CD4-positive, CD25-positive, alpha-beta regulatory T cell (primary cell): ENCODE measurements around the gene TACC3. TPM values are rescaled to one million over a fixed set of nuclear protein-coding genes. Genes with fewer than 3 reads are reported as not detected.

ENCODE experiments used
- ATAC-seq, 2 donors: fragments of 150-1000 bp; cut with Tn5 transposase; one replicate each; pipeline ENCODE4 v1.10.0; 2021; ENCODE audit warnings: low read depth in 2 of 2, moderate number of reproducible peaks in 2 of 2, moderate library complexity in 1 of 2
- DNase-seq, 3 donors: peaks; one replicate each; pipeline versions ENCODE4 v3.0.0 to v3.0.0-alpha.2; 2012 to 2022; ENCODE audit warnings: mixed read lengths in 1 of 3
- H3K27ac ChIP-seq: one replicate; pipeline ENCODE4 v1.7.0; 2013; ENCODE audit warnings: mild to moderate bottlenecking, low read length; ENCODE audit not compliant: insufficient read depth, poor library complexity, severe bottlenecking
- H3K27me3 ChIP-seq: one replicate; pipeline ENCODE4 v1.7.0; 2013; ENCODE audit warnings: low read length; ENCODE audit not compliant: control insufficient read depth, insufficient read depth
- H3K36me3 ChIP-seq: one replicate; pipeline ENCODE4 v1.7.0; 2013; ENCODE audit warnings: mild to moderate bottlenecking, low read length, moderate library complexity; ENCODE audit not compliant: control insufficient read depth, insufficient read depth
- H3K4me1 ChIP-seq: 2 replicates; pipeline ENCODE4 v1.7.0; 2013; ENCODE audit warnings: mild to moderate bottlenecking, low read length; ENCODE audit not compliant: insufficient read depth, control insufficient read depth, poor library complexity, severe bottlenecking
- H3K4me3 ChIP-seq: one replicate; pipeline ENCODE4 v1.7.0; 2013; ENCODE audit warnings: low read depth, mild to moderate bottlenecking, low read length, moderate library complexity
- H3K9me3 ChIP-seq, 2 experiments: 1 replicate in 1 of 2; 2 replicates in 1 of 2; pipeline ENCODE4 v1.7.0; 2013; ENCODE audit warnings: low read length in 2 of 2, mild to moderate bottlenecking in 1 of 2, moderate library complexity in 1 of 2; ENCODE audit not compliant: control insufficient read depth in 2 of 2
- H3K27ac Mint-ChIP-seq, 3 donors: one replicate each; pipeline ENCODE4 v1.8.0; 2020 to 2022; ENCODE audit warnings: mild to moderate bottlenecking in 3 of 3, mixed read lengths in 3 of 3, moderate library complexity in 2 of 3
- H3K27me3 Mint-ChIP-seq: one replicate; pipeline ENCODE4 v1.8.0; 2022; ENCODE audit warnings: mild to moderate bottlenecking, mixed read lengths
- H3K36me3 Mint-ChIP-seq: one replicate; pipeline ENCODE4 v1.8.0; 2020; ENCODE audit warnings: mixed read lengths
- H3K4me1 Mint-ChIP-seq, 4 donors: one replicate each; pipeline ENCODE4 v1.8.0; 2020 to 2022; ENCODE audit warnings: mixed read lengths in 4 of 4, mild to moderate bottlenecking in 1 of 4
- H3K4me3 Mint-ChIP-seq, 4 donors: one replicate each; pipeline ENCODE4 v1.8.0; 2020 to 2022; ENCODE audit warnings: mild to moderate bottlenecking in 4 of 4, mixed read lengths in 4 of 4, moderate library complexity in 3 of 4
- H3K9me3 Mint-ChIP-seq, 7 donors: one replicate each; pipeline ENCODE4 v1.8.0; 2020 to 2022; ENCODE audit warnings: mixed read lengths in 7 of 7, mild to moderate bottlenecking in 3 of 7, moderate library complexity in 2 of 7
- polyA plus RNA-seq, 4 donors: library from polyadenylated mRNA; unstranded; fragments of 300-500 nt; fragmentation: Illumina TruSeq; gene quantifications; one replicate each; pipeline ENCODE4 v1.2.3, GENCODE V29; 2021
- total RNA-seq: library from RNA; stranded (reverse); gene quantifications from one replicate; pipeline ENCODE4 v1.2.3, GENCODE V29; 2022

Gene TACC3
- total and polyA plus RNA-seq, 5 donors from 2014 or later: 62.0 to 111 (median 68.8) TPM

DNA sequence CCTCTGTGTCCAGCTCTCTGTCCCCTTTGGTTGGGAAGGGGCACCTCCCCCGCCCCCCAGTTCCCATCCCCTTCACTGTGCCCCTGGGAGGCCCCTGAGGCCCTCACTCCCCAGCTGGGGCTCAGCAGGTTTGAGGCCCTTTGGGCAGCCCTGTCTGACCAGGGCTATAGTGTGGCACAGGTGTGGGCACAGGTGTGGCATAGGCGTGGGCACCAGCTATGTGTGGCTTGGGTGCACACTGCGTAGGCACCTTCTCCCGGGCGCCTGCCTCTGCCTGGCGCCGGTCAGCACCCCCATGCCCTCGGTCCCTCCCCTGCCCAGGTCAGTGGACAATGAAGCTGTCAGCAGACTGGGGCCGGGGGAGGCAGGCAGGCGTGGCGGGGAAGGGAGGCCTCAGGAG, 64.3 kb downstream of the TACC3 start:
- ATAC-seq: no peak
- Histone ChIP-seq H3K27ac (no peak overlapping the region), H3K4me1 (no peaks in the 10 kb centered on the region), H3K4me3 (no peak overlapping the region), H3K9me3 (no peaks in the 10 kb centered on the region), H3K36me3 (no peaks in the 10 kb centered on the region), H3K27me3 (no peaks in the 10 kb centered on the region)
- no peak for DNase-seq
- no peak overlapping the region for H3K27ac Mint-ChIP-seq
- H3K27me3 Mint-ChIP-seq: peaks cover 5% of the 10 kb centered on the region
- no peaks in the 10 kb centered on the region for H3K9me3 Mint-ChIP-seq
- H3K4me3 Mint-ChIP-seq: no peak overlapping the region
- H3K4me1 Mint-ChIP-seq: no peaks in the 10 kb centered on the region
- H3K36me3 Mint-ChIP-seq: no peaks in the 10 kb centered on the region

GRCh38 chr4:1786544-1787362, 65.4 kb downstream of the TACC3 start:
- H3K36me3 Mint-ChIP-seq: no peaks in the 10 kb centered on the region
- peaks cover 14% of the 10 kb centered on the region for H3K27me3 Mint-ChIP-seq
- peaks cover 0 to 3% (median 0%) of the 10 kb centered on the region in 4 donors for H3K4me1 Mint-ChIP-seq
- ATAC-seq (no peak), DNase-seq (no peak)
- Histone ChIP-seq H3K36me3 (no peaks in the 10 kb centered on the region), H3K4me1 (no peaks in the 10 kb centered on the region), H3K4me3 (no peak overlapping the region), H3K9me3 (no peaks in the 10 kb centered on the region), H3K27ac (no peak overlapping the region), H3K27me3 (no peaks in the 10 kb centered on the region)
- no peak overlapping the region for H3K27ac Mint-ChIP-seq
- H3K4me3 Mint-ChIP-seq: no peak overlapping the region
- H3K9me3 Mint-ChIP-seq: peaks cover 0 to 2% (median 0%) of the 10 kb centered on the region in 7 donors

DNA sequence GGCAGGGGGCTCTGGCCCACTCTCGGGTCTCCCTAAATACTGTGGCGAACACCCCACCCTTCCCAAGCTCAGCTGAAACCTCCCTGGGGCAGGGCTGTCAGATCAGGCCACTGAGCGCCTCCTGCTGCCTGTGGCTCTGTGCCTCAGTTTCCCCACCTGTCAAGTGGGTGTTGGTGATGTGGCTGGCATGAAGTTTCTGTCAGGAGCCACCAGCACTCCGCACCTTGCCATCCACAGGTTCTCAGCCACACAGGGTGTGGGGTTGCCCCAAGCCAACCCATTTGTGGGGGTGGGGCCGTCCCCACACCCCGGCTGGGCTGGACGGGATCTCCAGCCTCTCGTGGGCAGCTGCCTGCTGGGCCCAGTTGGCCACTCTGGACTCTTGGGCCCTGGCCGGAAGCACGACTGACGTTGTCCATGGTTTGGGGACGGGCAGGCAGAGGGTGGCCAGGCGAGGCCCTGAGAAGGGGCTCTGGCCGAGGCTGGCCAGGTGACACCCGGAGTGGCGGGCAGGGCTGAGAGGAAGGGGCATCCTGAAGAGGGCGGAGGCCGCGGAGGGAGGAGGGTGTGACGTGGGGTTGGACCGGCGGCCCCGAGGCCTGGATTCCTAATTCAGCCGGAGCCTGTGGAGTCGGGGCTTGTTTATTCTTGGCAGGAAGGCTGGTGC, 66.2 kb downstream of the TACC3 start:
- no peaks in the 10 kb centered on the region for H3K36me3 ChIP-seq
- H3K9me3 Mint-ChIP-seq: peaks cover 0 to 2% (median 0%) of the 10 kb centered on the region in 7 donors
- peaks cover 0 to 5% (median 0%) of the 10 kb centered on the region in 4 donors for H3K4me1 Mint-ChIP-seq
- no peaks in the 10 kb centered on the region for H3K4me1 ChIP-seq
- no peak overlapping the region for H3K4me3 Mint-ChIP-seq
- H3K4me3 ChIP-seq: no peak overlapping the region
- H3K36me3 Mint-ChIP-seq: no peaks in the 10 kb centered on the region
- H3K27me3 Mint-ChIP-seq: peaks cover 14% of the 10 kb centered on the region
- no peak overlapping the region for H3K27ac ChIP-seq
- peak overlapping the region in 1 of 3 donors; percentile 40 for H3K27ac Mint-ChIP-seq
- no peak for DNase-seq
- H3K9me3 ChIP-seq: no peaks in the 10 kb centered on the region
- H3K27me3 ChIP-seq: no peaks in the 10 kb centered on the region
- no peak for ATAC-seq

- peaks cover 0 to 5% (median 0%) of the 10 kb centered on the region in 4 donors for H3K4me1 Mint-ChIP-seq
- Histone ChIP-seq H3K27ac (no peak overlapping the region), H3K9me3 (no peaks in the 10 kb centered on the region), H3K4me3 (no peak overlapping the region), H3K36me3 (no peaks in the 10 kb centered on the region), H3K4me1 (no peaks in the 10 kb centered on the region), H3K27me3 (no peaks in the 10 kb centered on the region)
- no peak for ATAC-seq
- H3K36me3 Mint-ChIP-seq: no peaks in the 10 kb centered on the region
- H3K27me3 Mint-ChIP-seq: peaks cover 14% of the 10 kb centered on the region
- H3K9me3 Mint-ChIP-seq: peaks cover 0 to 2% (median 0%) of the 10 kb centered on the region in 7 donors
- no peak for DNase-seq
- no peak overlapping the region for H3K4me3 Mint-ChIP-seq
- no peak overlapping the region for H3K27ac Mint-ChIP-seq
Observed at GRCh38 chr4:1788254-1788973, 67.1 kb downstream of the TACC3 start.

GRCh38 chr4:1789552-1789951, 68.2 kb downstream of the TACC3 start:
- Histone ChIP-seq H3K27me3 (no peaks in the 10 kb centered on the region), H3K27ac (no peak overlapping the region), H3K4me3 (no peak overlapping the region), H3K9me3 (no peaks in the 10 kb centered on the region), H3K36me3 (no peaks in the 10 kb centered on the region), H3K4me1 (peaks cover 9% of the 10 kb centered on the region)
- H3K4me1 Mint-ChIP-seq: peaks cover 0 to 5% (median 0%) of the 10 kb centered on the region in 4 donors
- peaks cover 14% of the 10 kb centered on the region for H3K27me3 Mint-ChIP-seq
- peaks cover 0 to 2% (median 0%) of the 10 kb centered on the region in 7 donors for H3K9me3 Mint-ChIP-seq
- DNase-seq (no peak), ATAC-seq (no peak)
- no peak overlapping the region for H3K27ac Mint-ChIP-seq
- H3K36me3 Mint-ChIP-seq: no peaks in the 10 kb centered on the region
- H3K4me3 Mint-ChIP-seq: no peak overlapping the region

DNA sequence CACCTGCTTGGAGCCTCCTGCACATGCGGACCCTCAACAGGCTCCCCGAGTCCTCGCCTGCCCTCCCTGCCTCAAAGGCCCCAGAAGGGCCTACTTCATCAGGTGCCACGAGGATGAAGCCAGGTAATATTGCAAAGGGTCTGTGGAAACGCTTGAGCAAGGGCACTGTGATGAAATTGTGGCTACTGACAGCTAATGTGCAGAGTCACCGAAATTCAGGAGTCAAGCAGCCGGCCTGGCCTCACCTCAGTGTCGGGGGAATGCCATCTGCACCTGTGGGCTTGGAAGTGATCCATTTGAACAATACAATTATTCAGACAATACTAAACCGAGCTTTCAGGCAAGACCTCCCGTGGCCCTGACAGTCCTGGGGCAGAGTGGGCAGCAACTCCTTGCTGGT, 68.7 kb downstream of the TACC3 start:
- no peak overlapping the region for H3K27ac Mint-ChIP-seq
- H3K36me3 Mint-ChIP-seq: no peaks in the 10 kb centered on the region
- H3K27me3 Mint-ChIP-seq: peaks cover 15% of the 10 kb centered on the region
- Histone ChIP-seq H3K4me1 (peaks cover 12% of the 10 kb centered on the region), H3K36me3 (no peaks in the 10 kb centered on the region), H3K27me3 (no peaks in the 10 kb centered on the region), H3K27ac (no peak overlapping the region), H3K9me3 (no peaks in the 10 kb centered on the region), H3K4me3 (no peak overlapping the region)
- peaks cover 0 to 6% (median 0%) of the 10 kb centered on the region in 4 donors for H3K4me1 Mint-ChIP-seq
- peak overlapping the region in 1 of 4 donors; percentile 43 for H3K4me3 Mint-ChIP-seq
- ATAC-seq (no peak), DNase-seq (no peak)
- H3K9me3 Mint-ChIP-seq: peaks cover 0 to 2% (median 0%) of the 10 kb centered on the region in 7 donors

DNA sequence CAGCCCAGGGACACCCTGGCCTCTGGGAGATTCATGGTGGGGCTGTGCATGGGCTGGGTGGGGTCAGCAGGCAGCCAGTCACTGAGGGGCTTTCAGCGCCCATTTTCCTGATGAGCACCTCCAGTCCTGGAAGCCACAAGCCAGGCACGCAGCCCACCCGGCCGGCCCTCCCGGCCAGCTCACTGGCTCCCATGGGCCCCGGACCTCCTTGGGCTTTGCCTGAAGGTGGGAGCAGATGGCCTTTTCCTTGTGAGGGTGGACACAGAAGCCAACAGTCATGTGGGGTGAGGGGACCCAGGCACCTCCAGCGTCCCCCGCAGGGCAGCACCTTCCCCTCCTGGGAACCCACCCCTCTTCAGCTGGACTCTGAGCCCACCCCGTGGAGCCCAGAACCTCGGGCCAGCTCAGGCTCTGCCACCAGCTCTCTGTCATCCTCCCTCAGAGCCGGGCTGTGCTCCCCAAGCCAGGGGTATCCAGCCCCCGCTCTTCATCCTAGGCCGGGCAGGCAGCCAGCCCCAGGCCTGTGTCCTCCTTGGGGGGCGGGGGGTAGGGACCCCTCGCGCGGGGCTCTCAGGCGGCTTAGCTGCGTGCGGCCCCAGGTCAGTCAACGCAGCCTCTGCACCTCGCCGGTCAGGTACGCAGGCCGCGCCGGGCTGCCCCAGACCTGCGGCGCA, 71.0 kb downstream of the TACC3 start:
- peak overlapping the region in 1 of 3 donors; percentile 63 for H3K27ac Mint-ChIP-seq
- ATAC-seq (no peak), DNase-seq (no peak)
- H3K9me3 Mint-ChIP-seq: peaks cover 0 to 6% (median 0%) of the 10 kb centered on the region in 7 donors
- Histone ChIP-seq H3K9me3 (no peaks in the 10 kb centered on the region), H3K36me3 (no peaks in the 10 kb centered on the region), H3K4me3 (no peak overlapping the region), H3K4me1 (peaks cover 24% of the 10 kb centered on the region), H3K27me3 (peaks cover 7% of the 10 kb centered on the region), H3K27ac (no peak overlapping the region)
- peaks cover 34% of the 10 kb centered on the region for H3K27me3 Mint-ChIP-seq
- no peaks in the 10 kb centered on the region for H3K36me3 Mint-ChIP-seq
- peak overlapping the region in 1 of 4 donors; percentile 72 for H3K4me3 Mint-ChIP-seq
- H3K4me1 Mint-ChIP-seq: peaks cover 0 to 6% (median 0%) of the 10 kb centered on the region in 4 donors
